HG03432 (cell line): Measurements from ENCODE around the gene SIX4.
"Not testable (repeated sequence)": the region's sequence is repeated elsewhere in the genome, so short reads cannot be mapped to it uniquely, and the experiment has no call there.

Experiments used
- ATAC-seq: cut with Tn5 transposase; IDR thresholded peaks from one replicate; pipeline ENCODE4 v1.9.1; 2021; ENCODE audit warnings: mild to moderate bottlenecking, moderate library complexity; ENCODE audit not compliant: unreplicated experiment

The SIX4 gene

DNA sequence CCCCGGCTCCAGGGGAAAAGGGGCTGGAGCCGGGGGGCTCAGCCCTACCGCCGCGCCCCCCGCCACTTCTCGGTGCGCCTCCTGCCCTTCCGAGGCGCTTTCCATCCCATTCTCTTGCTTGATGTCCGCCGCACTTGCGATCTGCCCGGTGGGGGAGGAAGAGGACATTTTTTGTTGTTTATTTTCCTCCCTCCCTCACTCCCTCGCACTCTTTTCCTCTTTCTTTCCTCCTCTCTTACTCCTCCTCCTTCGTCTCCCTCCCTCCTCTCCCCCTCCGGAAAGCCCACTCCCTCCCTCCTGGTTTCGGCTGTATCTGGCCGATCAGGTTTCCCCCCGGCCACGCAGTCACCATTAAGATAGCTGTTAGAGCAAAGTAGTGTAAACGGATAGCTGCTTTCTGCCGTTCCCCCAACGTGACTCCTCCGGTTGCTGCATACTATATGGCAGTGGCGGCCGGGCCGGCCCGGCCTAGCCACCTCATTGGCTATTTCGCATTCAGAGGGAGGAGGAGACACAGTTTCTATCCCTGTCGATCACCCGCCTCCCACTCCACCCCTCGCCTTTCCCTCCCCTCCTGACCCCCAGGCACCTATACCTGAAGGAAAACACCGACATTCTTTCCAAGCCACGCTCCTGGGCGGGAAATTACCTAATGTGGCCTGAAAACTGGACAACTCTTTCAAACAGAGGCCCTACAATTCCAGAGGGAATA is at the start of gene SIX4:
Gene SIX4 (minus strand): TSS at position 445 of the 712 bp plus-strand sequence. CDS start 277 bp downstream, at position 168.
- ATAC-seq = peak; percentile 60

DNA sequence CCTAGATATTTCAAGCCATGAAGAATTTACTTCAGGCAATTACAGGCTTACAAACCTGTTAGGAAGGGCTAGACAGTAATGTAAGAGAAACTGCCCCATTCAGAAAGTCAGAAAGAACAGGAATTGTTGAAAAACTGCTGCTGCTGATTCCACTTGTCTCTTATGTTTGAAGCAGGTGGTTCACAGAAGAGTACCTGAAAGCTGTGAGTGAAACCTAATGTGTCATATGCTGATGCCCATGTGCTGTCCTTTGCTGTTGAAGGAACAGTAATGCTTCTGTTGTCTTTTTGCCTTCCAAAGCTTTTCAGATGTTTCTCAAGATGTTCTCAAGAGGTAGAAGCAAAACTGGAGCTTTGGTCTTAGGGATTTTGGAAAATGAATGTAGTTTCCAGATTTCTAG is 49.4 kb upstream of the SIX4 start:
- no peak for ATAC-seq

GRCh38 chr14:60771117-60771516 is 47.0 kb upstream of the SIX4 start:
- ATAC-seq = no peak

GRCh38 chr14:60768602-60769001 is 44.5 kb upstream of the SIX4 start:
- ATAC-seq = no peak

- ATAC-seq = no peak
Measured at GRCh38 chr14:60760644-60761364, 36.7 kb upstream of the SIX4 start.

DNA sequence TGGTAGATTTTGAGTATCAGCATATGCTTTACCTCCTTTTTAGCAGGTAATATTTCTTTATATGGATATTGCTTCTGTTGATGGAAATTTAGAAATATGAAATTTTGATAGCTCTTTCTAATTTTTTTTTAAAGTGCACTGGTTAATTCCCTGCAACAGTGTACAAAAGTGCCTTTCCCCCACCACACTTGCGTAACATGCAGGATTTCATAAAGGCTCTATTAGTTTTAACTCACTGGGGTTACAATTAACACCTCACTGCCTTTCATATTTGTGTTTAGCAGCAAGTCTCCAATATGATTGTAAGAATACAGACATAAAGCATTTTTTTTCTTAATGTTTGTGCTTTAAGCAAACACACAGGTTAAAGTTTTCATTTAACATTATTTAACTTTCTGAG is 36.1 kb upstream of the SIX4 start:
- no peak for ATAC-seq

DNA sequence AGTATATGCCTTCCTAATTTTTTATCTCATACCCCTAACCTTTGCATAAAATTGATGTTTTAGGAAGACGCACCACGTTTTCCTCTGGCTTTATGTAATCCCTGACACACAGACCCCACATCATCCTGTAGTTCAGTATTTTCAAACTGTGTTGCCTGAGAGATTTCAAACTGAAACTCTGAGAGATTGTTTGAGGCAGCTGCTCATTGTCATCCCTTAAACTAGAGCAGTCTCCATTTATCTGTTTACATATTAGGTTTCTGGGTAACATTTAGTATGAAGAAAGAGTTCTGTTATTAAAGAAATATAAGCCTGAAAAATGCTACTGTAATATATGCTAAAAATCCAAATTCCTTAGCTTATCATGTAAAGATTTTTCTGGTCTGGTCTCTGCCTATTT is 34.7 kb upstream of the SIX4 start:
- ATAC-seq = no peak

DNA sequence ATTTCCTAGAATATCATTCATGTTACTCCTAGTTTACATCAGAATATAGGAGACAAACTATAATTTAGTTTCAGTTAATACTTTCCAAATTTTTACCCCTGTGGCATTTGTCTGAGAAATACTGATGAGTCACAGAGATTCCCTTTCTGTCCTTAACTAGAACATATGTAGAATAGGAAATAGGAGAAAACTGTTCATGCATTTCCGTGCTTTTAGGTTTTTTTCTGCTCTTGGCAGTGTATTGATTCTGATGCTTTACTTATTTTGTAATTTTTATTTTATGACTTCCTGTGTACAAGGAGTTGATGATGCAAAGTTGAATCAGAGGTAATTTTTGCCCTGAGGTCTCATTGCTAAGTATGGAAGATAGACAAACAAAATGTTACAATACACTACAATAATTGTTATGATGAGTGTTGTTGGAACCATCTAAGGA is 33.4 kb upstream of the SIX4 start:
- no peak for ATAC-seq

DNA sequence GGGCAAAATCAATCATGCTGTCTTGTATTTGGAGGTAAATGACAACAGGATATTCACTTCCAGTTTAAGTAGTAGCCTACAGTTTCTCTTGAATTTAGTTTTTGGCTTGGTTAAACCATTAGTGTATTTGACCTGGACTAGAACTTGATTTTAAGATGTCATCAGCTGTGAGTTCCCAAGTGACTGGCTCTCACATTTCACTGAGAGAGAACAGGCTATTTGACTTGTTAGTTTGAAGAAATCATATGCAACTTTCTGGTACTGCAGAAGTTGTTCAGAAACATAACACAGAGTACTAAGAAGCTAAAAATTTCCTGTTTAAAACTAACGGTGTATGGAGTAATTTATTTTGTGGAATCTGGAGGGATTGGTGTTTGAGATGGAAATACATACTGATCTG is 32.7 kb upstream of the SIX4 start:
- no peak for ATAC-seq

DNA sequence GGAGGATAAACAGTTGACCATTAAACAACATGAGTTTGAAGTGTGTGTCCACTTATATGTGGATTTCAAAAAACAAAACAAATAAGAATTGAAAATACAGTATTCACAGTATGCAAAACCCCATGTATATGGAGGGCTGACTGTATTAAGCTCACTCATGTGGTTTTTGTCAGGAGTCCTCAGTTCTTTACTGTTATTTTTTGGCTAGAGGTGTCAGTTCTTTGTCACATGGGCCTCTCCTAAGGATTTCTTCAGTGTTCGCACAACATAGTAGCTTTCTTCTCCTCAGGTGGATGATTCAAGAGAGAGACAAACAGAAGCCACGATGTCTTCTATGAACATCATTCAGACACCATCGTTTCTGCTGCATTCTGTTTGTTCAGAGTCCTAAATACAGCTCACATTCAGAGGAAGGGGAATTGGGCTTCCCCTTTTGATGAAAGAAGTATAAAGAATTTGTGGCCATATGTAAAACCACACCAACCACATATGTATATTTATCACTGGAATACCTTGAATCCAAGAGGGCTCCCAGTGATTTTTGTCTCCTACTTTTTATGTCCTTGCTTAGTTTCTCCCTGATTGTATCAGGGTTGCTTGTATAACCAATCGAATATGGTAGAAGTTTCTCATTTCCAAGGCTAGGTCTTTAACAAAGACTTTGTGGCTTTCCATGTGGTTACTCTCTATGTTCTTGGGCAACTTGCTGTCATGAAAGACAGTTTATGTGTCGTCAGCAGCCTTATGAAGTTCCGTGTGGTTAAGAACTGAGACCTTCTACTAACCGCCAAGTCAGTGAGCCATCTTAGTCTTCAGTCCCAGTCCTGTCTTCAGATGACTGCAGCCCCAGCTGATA is 29.3 kb upstream of the SIX4 start:
- ATAC-seq = peak; percentile 98

DNA sequence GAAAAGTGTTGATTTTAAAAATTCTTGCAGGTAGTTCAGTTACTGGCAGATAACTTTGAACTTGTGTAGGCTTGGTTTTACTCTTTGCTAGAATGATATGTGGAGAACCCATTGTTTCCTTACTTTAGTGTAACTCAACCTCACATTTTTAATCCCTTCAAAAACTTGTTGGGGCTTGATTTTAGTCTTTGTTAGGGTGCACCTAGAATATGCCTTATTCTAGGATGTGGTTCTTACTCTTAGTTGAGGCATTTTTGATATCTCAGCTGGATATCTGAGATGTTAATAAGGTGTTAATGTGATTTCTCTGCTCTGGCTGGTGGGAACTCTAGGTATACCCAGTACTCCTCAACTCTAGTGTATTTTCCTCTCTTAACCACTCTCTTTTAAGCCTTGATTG is 20.4 kb upstream of the SIX4 start:
- ATAC-seq = no peak

- no peak for ATAC-seq
Measured at GRCh38 chr14:60738843-60739508, 14.8 kb upstream of the SIX4 start.

DNA sequence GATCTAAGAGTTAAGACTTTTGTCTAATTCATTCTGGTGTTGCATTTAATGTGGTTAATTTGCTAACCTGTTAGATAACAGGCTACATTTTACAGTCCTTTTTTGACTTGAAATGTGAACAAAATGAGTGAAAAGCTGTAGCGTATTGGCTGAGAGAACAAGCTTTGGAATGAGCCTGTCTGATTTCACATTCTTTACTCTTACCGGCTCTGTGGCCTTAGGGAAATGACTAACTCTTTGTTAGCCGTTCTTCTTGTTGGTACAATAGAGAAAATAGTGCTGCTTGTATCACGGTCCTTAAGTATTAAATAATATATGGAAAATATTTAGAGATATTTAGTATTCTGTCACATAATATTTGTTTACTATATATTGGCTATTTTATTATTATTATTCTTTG is 12.3 kb upstream of the SIX4 start:
- ATAC-seq = no peak

- ATAC-seq = no peak
Measured at GRCh38 chr14:60735416-60735815, 11.3 kb upstream of the SIX4 start.

DNA sequence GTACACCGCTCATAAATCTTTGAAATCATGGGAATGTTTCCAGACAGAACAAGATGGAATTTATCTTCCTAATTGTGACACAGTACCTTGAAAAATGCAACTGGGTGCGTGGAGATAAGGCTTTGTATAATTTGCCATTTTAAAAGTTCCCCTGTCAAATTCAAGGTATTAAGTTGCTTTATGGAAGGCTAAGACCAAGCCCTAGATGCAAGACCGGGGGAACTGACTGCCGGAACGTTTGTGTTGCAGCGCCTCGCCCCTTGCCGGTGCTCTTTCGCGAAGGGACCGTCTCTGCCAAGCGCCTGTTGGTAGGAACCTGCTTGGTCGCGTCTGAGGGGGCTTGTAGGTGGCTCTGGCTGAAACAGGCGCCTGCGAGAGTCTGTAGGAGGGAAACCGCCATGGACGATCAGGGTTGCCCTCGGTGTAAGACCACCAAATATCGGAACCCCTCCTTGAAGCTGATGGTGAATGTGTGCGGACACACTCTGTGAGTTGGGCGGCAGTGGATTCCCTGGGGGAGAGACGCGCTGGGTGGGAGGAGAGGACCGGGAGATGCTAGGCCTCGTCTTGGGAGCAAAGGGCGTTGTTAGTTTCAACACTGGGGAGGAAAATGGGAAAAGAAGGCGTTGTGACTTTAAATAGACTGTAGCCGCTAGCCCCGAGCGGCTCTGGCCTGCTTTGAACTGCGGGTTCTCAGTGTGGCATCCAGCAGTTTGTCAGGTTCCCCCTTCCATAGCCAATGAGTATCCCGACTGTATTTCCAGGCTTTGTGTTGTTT is 10.5 kb upstream of the SIX4 start, which contains the start of gene MNAT1:
Gene MNAT1 (plus strand): TSS at position 297 of the 778 bp plus-strand sequence. CDS start 102 bp downstream, at position 399.
- peak; percentile 97 for ATAC-seq

DNA sequence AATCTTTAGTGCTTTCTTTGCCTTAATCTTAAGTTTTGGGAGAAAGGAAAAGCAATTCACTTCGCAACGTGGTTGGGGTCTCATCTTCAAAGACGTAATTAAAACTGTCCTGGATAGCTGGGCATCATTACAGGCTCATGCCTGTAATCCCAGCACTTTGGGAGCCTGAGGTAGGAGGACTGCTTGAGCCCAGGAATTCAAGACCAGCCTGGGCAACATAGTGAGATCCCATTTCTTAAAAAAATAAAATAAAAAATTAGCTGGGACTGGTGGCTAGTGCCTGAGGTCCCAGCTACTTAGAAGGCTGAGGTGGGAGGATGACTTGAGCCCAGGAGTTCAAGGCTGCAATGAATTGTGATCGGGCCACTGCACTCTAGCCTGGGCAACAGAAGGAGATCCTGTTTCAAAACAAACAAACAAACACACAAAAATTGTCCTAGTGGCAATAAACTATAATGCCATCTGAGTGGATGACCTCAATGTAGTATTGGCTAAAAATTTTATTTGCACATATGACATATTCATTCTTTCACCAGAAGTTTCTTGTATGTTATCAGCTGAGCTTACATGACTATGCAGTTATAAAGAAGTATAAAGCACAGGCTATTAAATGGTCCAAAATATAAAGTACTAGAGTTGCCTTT is 8.8 kb upstream of the SIX4 start:
- ATAC-seq = no peak

GRCh38 chr14:60731291-60731690 is 7.1 kb upstream of the SIX4 start:
- ATAC-seq = not testable (repeated sequence)

- peak; percentile 42 for ATAC-seq
Measured at GRCh38 chr14:60723116-60723906, 840 bp downstream of the SIX4 start.
